Stimulated activated CD8-positive, alpha-beta memory T cell treated with anti-CD3 and anti-CD28 coated beads, Interleukin-2, amount 100 ng/mL, for 1 hour (primary cell): ENCODE data around the gene ODF4.
A peak's percentile ranks its signal among the peaks of the same experiment; 100 is the strongest.
"Not testable (repeated sequence)": the region's sequence is repeated elsewhere in the genome, so short reads cannot be mapped to it uniquely, and the experiment has no call there.

ENCODE experiments used
- DNase-seq, 2 donors: peaks; one replicate each; pipeline ENCODE4 v3.0.0-alpha.2; 2020; ENCODE audit warnings: low read depth in 2 of 2

ODF4 gene

GRCh38 chr17:8368193-8368592 lies 28.6 kb downstream of the ODF4 start:
- DNase-seq: no peak

- no peak for DNase-seq
Observed at GRCh38 chr17:8369944-8370343, 30.3 kb downstream of the ODF4 start.

GRCh38 chr17:8371786-8372185 lies 32.1 kb downstream of the ODF4 start:
- no peak for DNase-seq

GRCh38 chr17:8372422-8372821 lies 32.8 kb downstream of the ODF4 start:
- DNase-seq: no peak

GRCh38 chr17:8373856-8374255 lies 34.2 kb downstream of the ODF4 start:
- not testable (repeated sequence) for DNase-seq

- DNase-seq: no peak
Observed at GRCh38 chr17:8375738-8376259, 36.2 kb downstream of the ODF4 start.

- DNase-seq: peak; percentile 77 to 84
Observed at GRCh38 chr17:8376271-8377067, 36.8 kb downstream of the ODF4 start, which contains the start of gene KRABD2. KRABD2 (minus strand) TSS chr17:8376704.

GRCh38 chr17:8377422-8377821 lies 37.8 kb downstream of the ODF4 start:
- DNase-seq: no peak

GRCh38 chr17:8378117-8378516 lies 38.5 kb downstream of the ODF4 start:
- DNase-seq: not testable (repeated sequence)

- no peak for DNase-seq
Observed at GRCh38 chr17:8380049-8380448, 40.4 kb downstream of the ODF4 start.

GRCh38 chr17:8382052-8382879 lies 42.6 kb downstream of the ODF4 start:
- DNase-seq: no peak

GRCh38 chr17:8382880-8383142 lies 43.2 kb downstream of the ODF4 start:
- DNase-seq: no peak

GRCh38 chr17:8383143-8383822 lies 43.6 kb downstream of the ODF4 start, which contains the start of gene RPL26:
RPL26 (minus strand) TSS chr17:8383193; CDS start chr17:8382310, 883 bp downstream.
- peak; percentile 81 to 89 for DNase-seq

- no peak for DNase-seq
Observed at GRCh38 chr17:8384801-8385378, 45.2 kb downstream of the ODF4 start.

- no peak for DNase-seq
Observed at GRCh38 chr17:8386841-8387240, 47.2 kb downstream of the ODF4 start.

- no peak for DNase-seq
Observed at GRCh38 chr17:8387914-8388651, 48.4 kb downstream of the ODF4 start.

GRCh38 chr17:8391711-8392110 lies 52.1 kb downstream of the ODF4 start:
- no peak for DNase-seq

GRCh38 chr17:8392274-8392673 lies 52.6 kb downstream of the ODF4 start:
- DNase-seq: no peak

- no peak for DNase-seq
Observed at GRCh38 chr17:8392674-8393469, 53.2 kb downstream of the ODF4 start.
